Coronary artery (tissue), 2 donors: ENCODE results near the gene DSTYK.

Source experiments
- DNase-seq: peaks from one replicate; pipeline ENCODE4 v3.0.0-alpha.2; 2017; ENCODE audit warnings: low spot score
- H3K27ac ChIP-seq, 2 donors: fragments of 200-600 bp; sonication (generic); one replicate each; pipeline ENCODE4 v1.5.1; 2016 to 2019
- H3K4me3 ChIP-seq: fragments of 200-600 bp; sonication (generic); 2 replicates; pipeline ENCODE4 v1.5.1; 2016; ENCODE audit warnings: mild to moderate bottlenecking, moderate library complexity
- TF ChIP-seq, protein P1 (sequence below): fragments of 200-600 bp; sonication (generic); IDR thresholded peaks from one replicate; pipeline ENCODE4 v1.5.1; 2019; ENCODE audit warnings: antibody characterized with exemption

Gene DSTYK

DNA sequence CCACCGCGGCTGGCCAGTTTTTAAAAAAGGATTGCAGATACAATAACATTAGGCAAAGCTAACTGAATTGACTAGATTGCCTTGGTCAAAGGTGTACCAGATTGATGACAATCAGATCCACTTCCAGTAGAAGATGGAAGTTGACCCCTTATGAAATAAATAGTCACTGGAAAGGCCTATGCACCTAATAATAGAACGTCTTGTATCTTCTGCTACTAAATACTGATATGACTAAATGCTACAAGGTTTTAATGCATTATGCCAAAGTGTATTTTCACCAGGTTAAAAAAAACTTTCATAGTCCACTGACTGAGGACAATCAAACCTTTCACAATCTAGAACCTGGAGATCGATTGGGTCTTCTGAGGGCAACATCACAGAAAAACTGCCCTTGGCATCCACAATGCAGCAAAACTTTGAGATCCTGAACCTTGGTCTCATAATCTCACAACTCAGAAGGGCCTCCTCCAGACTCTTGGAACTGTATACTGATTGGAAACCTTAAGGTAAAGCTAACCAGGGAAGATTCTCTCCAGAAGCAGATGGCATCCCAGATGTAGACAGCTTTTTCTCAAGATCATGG is 82.0 kb downstream of the DSTYK start:
- TF ChIP-seq, protein P1, sequence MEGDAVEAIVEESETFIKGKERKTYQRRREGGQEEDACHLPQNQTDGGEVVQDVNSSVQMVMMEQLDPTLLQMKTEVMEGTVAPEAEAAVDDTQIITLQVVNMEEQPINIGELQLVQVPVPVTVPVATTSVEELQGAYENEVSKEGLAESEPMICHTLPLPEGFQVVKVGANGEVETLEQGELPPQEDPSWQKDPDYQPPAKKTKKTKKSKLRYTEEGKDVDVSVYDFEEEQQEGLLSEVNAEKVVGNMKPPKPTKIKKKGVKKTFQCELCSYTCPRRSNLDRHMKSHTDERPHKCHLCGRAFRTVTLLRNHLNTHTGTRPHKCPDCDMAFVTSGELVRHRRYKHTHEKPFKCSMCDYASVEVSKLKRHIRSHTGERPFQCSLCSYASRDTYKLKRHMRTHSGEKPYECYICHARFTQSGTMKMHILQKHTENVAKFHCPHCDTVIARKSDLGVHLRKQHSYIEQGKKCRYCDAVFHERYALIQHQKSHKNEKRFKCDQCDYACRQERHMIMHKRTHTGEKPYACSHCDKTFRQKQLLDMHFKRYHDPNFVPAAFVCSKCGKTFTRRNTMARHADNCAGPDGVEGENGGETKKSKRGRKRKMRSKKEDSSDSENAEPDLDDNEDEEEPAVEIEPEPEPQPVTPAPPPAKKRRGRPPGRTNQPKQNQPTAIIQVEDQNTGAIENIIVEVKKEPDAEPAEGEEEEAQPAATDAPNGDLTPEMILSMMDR = no peak
- H3K27ac ChIP-seq = no peak overlapping the region
- DNase-seq = no peak
- H3K4me3 ChIP-seq = no peak overlapping the region

DNA sequence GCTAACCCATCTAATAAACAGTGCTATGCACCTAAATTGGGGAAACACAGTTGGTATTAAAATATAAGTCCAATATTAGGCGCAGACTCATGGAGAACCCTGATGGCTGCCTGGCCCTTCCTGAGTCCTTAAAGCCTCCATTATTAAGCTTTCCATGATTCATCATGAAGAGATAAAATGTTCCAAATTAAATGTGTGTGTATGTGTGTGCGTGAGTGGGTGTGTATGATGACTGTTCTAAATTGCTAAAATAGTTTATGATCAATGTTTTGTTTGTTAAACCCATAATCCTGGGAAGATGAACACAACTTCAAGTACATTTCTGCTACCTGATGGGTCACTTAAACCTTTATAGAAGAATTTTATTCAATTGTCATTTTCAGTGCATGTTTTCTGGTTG is 83.5 kb downstream of the DSTYK start:
- TF ChIP-seq, protein P1 = no peak
- DNase-seq = no peak
- no peak overlapping the region for H3K27ac ChIP-seq
- H3K4me3 ChIP-seq = no peak overlapping the region

DNA sequence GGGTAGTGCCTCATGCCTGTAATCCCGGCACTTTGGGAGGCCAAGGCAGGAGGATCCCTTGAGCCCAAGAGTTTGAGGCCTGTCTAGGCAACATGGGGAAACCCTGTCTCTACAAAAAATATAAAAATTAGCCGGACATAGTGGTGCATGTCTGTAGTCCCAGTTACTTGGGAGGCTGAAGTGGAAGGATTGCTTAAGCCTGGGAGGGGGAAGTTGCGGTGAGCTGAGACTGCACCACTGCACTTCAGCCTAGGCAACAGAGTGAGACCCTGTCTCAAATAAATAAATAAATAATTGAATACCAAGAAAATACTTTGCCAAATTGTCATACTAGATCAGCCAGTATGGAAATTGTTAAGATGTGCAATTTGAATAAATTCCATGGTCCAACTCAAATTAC is 83.9 kb downstream of the DSTYK start:
- TF ChIP-seq, protein P1 = no peak
- no peak for DNase-seq
- Histone ChIP-seq H3K27ac (no peak overlapping the region), H3K4me3 (no peak overlapping the region)

DNA sequence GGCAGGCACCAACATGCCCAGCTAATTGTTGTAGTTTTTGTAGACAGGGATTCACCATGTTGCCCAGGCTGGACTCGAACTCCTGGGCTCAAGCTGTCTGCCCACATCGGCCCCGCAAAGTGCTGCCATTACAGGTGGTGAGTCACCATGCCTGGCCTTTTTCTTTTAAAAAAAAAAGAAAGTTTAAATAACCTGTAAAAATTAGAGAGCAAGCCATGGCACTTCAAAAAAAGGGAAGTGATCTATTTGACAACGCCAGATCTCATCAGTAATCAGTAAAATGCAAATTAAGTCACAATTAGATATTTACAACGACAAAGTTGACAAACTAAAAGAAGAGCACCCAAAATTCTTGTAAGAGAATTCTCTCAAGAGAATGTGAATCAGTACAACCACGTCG is 86.8 kb downstream of the DSTYK start:
- Histone ChIP-seq H3K27ac (no peak overlapping the region), H3K4me3 (no peak overlapping the region)
- TF ChIP-seq, protein P1 = no peak
- no peak for DNase-seq

DNA sequence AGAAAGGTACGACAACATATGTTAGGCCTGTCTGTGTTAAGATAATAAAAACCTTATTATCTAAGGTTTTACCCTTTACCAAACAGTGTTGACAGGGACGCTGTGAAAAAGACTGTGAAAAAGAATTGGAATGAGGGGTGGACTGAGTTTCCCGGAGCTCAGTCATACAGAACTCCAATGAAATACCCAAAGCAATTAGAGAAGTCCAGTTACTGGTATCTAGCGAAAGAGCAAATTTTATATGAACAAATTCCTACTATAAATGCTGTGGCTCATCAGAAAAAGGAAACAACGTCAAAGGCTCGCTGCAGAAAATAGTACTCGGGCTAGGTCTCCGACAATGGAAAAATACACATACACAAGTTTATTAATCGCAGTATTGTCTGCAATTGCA is 89.0 kb downstream of the DSTYK start:
- Histone ChIP-seq H3K27ac (peak overlapping the region; percentile 77 to 95), H3K4me3 (peak overlapping the region; percentile 98)
- no peak for DNase-seq
- TF ChIP-seq, protein P1 = no peak

DNA sequence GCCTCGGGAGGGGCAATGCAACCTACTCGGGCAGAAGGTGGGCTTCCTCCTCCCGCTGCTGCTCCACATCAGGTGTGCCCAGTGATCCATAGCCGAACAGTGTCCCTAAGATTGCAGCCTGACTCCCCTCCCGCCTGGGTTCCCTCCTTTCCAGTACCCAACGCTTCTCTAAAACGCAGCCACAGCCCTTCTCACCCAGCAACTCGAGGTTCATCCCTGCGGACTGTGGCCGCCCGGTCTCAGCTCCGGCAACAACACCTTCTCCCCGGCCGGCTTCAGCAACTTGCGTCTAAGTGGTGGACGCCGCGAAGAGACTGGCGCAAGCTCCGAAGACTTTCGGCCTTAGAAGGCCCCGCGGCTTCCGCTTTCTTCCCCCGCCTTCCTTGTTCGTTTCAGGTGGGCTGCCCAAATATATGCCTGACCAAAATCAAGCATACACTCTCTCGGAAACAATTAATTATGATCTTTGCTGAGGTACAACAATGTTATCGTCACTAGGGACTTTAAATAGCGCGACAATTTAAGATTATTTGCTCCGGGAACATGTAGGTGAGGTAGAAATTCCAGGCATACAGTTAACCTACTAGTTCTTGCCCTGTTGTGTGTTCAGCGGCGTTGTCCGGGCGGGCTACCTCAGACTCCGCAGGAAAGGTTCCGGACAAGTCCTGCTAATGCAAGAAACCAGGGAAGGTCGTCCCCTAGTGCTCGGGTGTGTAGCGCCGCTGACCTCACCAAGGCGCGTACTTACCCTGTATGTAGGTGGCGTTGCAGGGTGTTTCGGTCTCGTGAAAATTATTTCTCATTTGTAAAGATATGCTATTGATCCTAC is 89.6 kb downstream of the DSTYK start, which contains the start of gene RBBP5:
Gene RBBP5, minus strand, starts transcription at position 319 of the 829 bp plus-strand sequence. Its CDS starts 105 bp downstream, at position 214.
- peak; percentile 95 for DNase-seq
- Histone ChIP-seq H3K4me3 (peak within 1 kb of the TSS; percentile 98), H3K27ac (peak within 1 kb of the TSS; percentile 77 to 95)
- TF ChIP-seq, protein P1 = peak; percentile 37

DNA sequence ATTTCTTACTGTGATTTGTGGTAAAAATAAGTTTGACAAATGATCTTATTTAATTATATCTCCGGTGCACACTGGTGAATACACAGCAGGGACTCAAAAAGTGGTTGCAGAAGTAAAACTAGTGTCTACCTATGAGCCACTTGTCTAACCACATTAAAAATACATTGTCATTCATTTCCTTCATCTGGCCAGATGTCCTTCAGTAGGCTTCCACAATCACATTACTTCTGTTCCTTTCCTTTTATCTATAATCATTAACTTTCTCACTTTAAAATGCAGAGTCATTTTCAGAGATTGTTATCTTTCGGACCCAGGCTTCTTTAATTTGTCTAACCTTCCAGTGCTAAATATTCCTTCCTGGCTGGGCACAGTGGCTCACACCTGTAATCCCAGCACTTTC is 92.8 kb downstream of the DSTYK start:
- DNase-seq = no peak
- H3K27ac ChIP-seq = no peak overlapping the region
- TF ChIP-seq, protein P1 = no peak
- no peak overlapping the region for H3K4me3 ChIP-seq
